NOMO-1 treated with DMSO at 0.1 percent for 48 hours (cell line): ENCODE measurements around the gene VAV2.
"Not testable (repeated sequence)": the region's sequence is repeated elsewhere in the genome, so short reads cannot be mapped to it uniquely, and the experiment has no call there.

Experiments
- DNase-seq: peaks from one replicate; lab custom pipeline; 2025; ENCODE audit not compliant: unreplicated experiment; lab: John Stamatoyannopoulos, UW

Gene VAV2

DNA sequence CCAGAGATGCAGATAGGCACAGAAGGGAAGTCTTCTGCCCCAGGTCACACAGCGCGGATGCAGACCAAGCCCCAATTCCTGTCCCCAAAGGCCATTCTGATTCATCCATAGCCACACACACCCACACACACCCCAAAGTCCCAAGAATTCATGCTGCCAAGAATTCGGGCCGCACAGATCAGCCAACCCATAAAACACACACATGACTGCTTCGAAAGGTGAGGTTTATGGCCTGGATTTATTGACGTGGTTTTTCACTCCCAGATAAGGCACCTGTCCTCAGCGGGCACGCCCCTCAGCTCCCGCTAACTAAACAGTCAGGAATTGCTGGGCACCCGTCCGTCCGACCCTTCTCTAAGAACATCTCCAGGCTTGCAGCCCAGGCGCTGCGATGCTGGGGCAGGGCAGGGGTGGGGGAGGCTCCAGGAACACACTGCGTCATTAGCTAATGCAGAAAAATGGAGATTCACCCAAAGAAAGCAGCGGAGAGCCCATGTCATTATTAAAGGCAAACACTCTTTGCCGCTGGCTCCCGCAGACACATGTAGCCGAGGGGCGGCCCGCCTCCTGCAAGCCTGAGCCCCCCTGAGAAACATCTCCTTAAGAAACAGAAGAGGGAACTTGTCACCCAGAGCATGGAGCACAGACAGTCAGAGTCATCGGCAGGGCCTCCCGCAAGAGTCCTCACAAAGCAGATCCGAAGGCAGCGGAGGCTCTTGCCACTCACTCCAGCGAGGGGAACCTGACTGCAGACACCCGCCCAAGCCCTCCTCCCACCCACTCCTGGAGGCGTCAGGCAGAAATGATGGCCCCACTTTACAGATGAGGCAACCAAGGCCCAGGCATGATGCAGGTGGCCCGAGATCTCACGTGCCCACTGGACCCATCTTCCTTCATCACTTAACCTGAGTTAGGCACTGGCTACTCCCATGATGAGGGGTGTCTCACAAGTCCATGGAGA is 19.9 kb downstream of the VAV2 start:
- no peak for DNase-seq

DNA sequence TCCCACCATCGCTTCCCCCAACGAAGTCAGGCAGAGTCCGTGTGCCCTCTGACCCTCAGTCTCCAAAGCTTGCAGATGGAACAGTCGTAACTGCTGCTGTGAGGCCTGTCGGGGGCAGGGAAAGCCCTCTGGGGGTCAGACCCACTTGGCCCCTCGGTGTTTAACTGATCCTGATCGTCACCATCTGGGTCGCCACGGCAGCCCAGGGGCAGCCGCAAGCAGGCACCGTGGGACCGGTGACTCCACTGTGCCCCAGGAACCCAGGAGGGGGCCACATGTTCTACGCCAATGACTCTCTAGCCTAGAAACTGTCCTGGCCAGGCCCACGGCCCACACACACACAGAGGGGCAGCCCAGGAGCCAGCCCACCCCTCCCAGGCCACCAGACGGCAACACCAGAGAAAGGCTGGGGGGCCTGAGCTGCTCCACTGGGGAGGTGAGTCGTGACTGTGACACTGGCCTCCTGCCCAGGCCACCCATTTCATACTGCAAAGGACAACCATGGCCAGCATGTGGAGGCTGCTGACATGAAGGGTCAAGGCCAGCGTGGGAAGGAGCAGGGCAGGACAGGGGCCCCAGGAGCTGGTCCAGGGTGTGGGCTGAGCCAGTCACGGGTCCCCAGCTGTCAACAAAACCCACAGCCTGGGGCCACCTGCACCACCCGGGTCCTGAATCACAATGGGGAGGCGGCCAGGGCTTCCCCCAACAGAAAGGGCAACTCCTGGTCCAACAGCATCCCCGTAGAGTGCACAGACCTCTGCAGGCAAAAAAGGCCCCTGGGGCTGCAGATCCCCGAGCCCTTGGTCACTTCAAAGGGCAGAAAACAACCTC is 20.8 kb downstream of the VAV2 start:
- DNase-seq, result no peak

DNA sequence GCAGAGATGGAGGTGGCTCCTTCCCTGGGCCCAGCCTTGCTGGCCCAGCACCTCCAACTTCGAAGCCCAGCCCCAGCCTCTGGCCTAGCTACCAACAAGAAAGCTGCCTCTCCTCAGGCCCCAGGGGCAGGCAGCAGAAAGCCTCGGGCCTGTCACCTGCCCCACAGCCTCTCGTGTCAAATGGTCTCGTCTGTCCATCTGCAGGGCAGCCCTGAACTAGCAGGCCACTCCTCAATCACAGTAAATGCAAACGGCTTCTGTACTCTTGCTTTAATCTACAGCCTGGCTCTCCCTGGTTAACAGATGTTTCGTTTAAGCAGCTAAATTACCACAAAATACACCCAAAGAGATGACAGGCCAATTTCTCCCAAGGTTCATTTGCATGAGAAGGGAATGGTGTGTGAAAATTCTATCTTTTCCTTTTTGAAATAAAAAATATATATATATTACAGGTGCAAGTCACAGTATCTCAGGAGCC is 21.5 kb downstream of the VAV2 start:
- no peak for DNase-seq

DNA sequence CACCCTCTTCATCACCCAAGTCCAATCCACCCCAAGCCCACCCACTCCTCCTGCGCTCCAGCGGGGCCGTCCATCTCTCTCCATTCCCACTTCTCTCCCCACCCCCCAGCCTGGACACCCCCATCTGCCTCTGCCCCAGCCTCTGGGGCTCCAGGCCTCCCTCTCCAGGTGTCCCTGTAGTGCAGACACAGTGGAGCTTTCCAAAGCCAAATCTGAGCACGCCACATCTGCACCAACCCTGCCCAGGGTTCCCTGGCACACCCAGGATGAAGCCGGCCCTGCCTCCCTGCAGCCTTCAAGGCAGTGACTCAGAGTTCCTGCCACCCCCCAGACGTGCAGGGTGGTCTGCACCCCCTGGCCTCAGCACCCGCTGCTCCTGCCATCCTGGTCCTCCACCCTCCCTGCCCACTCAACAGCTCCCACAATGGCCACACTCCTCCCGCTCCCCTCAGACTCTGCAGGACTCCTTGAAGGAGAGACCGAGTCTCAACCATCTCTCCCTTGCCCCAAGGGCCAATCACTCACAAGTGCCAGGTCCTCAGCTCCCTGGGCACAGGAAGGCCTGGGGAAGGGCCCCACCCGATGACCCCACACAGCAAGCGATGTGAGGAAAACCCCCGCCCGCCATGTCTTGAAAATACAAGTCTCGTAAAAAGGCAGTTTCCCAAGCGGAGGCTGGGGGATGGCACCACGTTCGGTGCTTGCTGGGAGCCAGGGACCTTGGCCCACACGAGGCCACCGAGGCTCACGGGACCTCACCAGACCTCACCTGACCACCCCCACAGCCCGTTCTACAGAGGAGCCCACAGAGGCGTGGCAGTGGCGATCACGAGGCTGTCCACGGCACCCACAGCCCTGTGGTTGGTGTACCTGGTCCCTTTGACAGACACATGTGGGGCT is 22.2 kb downstream of the VAV2 start:
- no peak for DNase-seq

DNA sequence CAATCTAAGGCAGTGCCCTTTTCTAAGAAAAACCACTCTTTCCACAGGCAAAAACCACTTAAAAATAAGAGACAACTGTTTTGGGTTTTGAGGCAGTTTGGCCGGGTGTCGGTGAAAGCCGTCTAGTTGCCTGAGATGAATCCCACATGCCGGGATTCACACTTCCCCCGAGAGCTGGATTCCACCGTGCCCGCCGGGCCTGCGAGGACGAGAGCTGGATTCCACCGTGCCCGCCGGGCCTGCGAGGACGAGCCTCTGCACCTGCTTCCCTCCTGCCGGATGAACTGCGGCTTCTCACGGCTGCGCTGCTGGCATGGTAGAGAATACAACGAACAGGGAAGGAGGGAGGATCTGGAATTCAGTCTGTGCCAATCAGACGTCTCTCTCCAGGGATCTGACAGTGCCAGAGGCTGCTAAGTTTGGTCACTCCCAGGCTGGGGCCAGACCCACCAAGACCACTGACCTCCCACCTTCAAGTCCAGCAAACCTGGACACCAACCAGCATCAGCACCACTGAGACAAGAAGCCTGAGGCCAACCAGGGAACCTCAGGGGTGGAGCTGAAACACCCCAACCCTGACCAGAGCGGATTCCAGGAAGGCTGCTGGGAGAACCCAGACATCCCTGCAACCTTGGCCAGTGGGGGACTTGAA is 23.0 kb downstream of the VAV2 start:
- no peak for DNase-seq

DNA sequence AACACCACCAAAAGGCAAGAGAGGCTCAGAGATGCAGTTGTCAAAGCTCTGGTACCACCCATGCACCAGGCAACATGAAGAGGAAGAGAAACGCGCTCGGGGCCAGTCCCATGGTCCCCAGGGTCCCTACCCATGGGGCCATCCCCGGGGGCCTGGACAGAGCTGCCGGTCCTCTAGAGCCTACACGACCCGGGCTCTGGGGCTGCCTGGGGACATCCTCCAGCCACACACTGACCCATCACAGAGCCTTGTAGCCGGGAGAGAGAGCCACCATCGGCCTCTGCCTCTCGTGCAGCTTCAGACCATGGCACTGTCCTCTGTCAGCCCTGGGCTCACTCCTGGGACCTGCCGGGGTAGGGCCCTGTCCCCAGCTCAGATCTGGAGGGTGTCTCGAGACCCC is 23.7 kb downstream of the VAV2 start:
- DNase-seq, result no peak

DNA sequence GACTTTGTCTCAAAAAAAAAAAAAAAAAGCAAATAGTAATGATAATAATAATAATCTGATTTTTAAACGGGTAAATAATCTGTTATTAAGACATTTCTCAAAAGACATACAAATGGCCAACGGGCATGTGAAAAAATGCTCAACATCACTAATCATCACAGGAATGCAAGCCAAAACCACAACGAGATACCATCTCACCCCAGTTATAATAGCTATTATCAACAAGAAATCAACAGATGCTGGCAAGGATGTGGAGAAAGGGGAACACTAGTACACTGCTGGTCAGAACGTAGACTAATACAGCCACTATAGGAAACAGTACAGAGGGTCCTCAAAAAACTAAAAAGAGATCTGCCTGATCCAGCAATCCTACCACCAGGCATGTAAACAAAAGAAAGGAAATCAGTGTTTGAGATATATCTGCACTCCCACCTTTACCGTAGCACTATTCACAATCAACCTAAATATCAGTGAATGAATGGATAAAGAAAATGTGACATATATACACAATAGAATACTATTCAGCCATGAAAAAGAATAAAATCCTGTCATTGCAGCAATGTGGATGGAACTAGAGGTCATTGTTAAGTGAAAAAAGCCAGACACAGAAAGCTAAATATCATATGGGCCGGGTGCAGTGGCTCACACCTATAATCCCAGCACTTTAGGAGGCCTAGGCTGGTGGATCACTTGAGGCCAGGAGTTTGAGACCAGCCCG is 24.9 kb downstream of the VAV2 start:
- DNase-seq, result no peak

DNA sequence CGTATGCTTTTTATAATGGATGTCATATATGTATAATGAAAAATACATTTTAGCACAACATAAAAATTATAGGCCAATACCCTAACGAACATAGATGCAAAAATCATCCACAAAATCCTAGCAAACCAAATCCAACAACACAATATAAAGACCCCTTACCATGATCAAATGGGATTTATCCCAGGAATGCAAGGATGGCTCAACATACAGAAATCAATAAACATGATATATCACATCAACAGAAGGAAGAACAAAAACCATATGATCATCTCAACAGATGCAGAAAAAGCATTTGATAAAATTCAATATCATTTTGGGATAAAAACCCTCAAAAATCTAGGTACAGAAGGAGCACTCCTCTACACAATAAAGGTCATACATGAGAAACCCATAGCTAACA is 27.7 kb downstream of the VAV2 start:
- no peak for DNase-seq

DNA sequence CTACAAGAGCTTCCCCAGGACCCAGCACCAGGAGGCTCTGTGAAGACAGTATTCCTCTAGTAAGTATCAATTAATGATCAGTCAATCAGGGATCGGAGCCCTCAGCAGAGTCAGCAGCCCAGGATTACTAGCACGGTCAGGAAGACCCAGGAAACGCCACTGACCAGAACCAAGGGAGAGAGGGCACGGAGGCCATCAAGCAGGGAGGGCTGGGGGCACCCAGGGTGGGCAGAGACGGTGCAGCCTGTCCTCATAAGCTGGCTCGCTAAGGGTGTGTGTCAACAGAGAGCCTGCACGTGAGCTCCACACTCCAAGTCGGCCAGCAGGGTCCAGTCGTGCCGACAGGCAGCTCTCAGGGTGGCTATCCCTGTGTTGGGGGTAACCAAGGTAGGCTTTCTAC is 29.0 kb downstream of the VAV2 start:
- no peak for DNase-seq

DNA sequence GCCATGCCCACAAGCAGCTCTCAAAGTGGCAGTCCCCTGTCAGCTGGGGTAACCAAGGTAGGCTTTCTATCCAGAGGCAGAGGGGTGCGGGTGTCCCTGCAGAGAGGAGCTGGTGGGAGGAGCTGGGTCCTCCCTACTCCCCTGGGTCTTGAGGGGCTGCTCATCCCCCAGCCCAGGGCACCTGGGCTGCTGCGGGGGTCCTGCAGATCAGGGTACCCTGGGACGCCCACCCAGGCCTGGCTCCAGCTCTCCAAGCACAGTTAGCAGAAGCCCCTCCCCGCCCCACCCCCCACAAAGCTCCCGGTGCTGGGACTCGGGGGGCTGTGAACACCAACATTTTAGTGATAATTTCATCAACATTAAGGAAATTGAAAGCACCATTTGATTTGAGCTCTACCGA is 29.8 kb downstream of the VAV2 start:
- DNase-seq, result no peak

DNA sequence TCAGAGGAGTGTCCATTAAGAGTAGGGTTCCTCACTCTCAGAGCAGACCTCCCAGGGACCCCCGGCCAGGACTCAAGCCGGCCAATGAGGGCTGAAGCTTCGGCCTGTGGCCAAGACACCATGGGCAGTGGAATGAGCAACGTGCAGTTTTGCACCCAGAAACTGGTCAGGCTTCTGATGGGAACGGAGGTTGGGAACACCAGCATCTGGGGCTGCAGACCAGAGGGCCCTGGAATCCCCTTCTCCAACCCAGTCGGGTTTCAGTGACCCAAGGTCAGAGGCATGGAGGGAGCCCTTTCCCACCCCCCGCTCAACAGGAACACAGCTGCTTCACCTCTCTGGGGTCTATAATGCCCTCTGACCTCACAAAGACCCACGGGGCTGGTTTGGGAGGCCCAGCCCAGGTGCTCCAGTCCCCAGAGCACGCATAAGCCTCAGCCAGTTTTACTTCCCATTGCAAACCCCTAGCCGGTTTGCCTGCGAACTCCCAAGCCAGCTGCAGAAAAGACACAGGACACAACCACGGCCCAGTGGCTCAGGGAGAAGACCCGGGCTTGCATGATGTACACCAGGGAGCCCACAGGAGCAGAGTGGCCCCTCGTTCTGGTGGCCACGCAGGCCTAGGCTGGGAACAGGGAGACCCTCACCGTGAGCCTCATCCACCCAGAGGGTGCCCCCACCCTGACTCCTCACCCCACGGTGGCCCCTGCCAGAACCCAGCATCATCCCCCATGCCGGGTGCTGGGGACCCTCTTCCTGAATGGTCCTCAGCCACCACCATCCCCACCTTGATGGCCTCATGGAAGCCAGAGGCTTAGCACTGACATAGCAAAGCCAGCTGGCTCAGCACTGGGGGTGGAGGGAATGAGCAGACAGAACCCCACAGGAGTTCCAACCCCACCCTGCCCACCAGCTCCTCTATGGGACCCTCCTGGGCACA is 30.6 kb downstream of the VAV2 start:
- DNase-seq, result no peak

DNA sequence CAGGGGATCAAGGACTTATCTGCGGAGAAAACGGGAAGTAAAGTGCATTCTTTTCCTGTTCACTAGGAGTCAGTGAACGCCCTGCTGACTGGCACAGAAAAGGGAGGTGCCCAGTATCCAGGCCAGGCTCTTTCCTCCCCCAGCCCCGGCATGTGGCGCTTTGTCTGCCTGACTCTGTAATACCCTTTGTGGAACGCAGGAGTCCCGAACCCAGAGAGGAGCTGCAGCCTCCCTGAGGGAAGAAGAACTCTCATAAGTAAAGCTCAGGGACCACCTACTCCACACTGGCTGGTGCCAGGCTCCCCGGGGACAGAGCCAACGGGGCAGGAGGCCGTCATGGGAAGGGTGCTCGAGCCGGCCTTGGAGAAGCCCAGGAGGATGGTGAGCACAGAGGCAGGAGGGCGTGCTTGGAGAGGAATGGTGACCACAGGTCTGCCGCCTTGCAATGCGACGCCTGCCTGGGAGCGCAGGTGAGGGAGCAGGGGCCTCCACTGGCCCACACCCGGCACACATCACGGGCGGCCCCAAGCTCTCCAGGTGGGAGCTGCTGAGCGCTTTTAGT is 31.5 kb downstream of the VAV2 start:
- peak; percentile 47 for DNase-seq

DNA sequence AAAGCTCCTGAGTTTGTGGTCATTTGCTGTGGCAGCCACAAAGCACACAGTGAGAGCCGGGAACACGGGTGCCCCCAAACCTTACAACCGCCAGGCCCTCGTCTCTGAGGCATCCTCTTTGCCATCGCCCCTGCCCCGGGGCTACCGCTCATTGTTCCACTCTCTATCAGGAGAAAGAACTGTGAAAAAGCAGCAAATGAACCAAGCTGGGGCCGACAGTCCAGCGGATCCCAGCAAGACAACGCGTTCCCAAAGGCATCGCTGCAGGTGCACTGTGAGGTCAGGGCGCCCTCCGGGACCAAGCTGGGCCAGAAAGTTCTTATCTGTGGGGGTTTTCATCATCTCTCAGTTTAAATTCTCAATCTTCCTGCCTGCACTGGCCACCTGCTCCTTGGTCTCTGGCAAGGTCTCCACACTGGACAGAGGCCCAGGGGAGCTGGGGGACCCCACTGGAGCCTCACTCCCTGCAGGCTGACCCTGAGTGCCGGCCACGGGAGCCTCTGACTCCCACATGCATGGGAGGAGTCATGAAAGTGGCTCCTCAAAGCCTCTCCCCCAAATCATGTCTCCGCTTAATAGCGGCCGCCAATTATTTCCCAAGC is 32.1 kb downstream of the VAV2 start:
- DNase-seq, result no peak

DNA sequence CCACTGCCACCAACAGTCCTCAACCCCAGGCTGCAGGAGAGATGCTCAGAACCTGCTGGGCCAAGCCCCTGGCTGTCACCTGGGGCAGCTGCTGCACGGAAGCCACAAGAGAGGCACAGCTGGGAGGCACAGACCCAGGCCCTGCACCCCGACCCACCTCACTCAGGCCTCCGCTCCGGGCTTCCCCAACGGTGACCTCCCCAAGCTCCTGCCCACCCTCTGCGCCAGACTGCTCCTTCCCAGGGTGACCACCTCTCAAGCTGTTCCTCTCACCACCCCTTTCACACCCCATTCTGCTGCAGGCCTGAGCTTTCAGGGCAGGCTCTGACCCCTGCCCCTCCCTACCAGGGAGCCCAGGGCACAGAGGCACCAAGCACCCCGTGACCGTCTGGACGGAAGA is 33.0 kb downstream of the VAV2 start:
- no peak for DNase-seq

DNA sequence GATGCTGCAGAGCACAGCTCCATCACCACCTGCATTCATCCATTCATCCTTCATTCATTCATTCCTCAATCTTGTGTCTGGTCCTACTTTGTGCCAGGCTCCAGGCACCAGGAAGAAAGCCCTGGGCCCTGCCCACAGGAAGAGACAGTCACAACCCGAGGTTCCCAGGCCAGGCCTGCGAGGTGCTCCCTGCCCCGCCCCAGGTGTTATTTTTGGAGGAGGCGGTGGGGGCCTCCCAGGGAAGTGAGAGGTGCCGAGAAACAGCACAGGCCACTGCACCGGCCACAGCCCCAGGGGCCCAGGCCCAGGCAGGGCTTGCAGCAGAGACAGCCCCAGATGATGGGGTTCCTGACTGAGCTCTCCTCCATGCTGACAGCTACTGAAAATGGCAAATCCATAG is 33.4 kb downstream of the VAV2 start:
- no peak for DNase-seq

DNA sequence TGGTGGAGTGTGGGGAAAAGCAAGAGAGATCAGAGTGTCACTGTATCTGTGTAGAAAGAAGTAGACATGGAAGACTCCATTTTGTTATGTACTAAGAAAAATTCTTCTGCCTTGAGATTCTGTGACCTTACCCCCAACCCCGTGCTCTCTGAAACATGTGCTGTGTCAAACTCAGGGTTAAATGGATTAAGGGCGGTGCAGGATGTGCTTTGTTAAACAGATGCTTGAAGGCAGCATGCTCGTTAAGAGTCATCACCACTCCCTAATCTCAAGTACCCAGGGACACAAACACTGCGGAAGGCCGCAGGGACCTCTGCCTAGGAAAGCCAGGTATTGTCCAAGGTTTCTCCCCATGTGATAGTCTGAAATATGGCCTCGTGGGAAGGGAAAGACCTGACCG is 34.4 kb downstream of the VAV2 start:
- DNase-seq, result not testable (repeated sequence)

DNA sequence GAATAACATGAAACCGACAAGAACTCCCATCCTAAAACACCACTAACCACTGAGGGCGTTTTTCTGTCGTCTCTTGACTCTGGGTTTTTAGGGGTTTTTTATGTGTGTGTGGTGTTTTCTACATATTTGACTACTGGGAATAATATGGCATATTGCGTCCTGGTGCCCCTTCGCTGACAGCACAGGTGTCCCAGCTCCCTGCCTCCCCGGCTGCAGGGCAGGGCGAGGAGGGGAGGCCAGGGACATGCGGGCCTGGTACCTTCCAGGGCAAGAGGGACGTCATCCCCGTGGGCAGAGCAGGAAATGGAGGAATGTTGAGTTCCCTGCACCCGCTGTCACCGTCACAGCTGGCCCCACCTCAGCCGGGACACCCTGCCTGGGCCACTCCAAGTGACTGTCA is 34.8 kb downstream of the VAV2 start:
- DNase-seq, result no peak

DNA sequence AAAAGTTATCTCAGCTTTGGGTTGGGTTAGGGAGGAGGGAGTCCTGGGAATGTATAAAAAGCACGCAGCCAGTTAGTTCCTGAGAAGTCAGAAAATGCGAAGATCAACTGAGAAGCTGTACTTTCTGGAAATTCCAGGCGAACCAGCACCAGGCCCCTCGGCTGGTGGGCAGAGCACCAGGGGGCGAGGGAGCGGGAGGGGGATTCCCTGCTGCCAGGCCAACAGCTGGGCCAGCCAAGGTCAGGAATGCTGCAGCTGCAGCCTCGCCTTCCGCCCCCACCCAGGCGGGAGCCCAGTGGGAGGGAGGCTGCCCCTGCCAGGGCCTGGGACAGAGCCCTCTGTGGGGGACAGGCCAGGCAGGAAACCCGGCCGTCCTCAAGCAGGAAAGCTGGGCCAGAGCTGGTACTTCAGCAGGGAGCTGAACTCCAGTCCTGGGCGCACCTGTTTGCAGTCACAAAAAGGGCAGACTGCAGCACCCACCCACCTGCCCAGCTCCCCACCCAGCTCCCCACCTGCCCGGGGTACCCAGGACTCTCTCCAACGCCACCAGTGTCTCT is 35.5 kb downstream of the VAV2 start:
- no peak for DNase-seq
